Measurements from ENCODE around the gene ACACB. TPM values are rescaled to one million over a fixed set of nuclear protein-coding genes. Genes with fewer than 3 reads are reported as not detected.

ACACB gene
- total and polyA plus RNA-seq, 8 donors: 23.4 to 58.9 (median 31.6) TPM

DNA sequence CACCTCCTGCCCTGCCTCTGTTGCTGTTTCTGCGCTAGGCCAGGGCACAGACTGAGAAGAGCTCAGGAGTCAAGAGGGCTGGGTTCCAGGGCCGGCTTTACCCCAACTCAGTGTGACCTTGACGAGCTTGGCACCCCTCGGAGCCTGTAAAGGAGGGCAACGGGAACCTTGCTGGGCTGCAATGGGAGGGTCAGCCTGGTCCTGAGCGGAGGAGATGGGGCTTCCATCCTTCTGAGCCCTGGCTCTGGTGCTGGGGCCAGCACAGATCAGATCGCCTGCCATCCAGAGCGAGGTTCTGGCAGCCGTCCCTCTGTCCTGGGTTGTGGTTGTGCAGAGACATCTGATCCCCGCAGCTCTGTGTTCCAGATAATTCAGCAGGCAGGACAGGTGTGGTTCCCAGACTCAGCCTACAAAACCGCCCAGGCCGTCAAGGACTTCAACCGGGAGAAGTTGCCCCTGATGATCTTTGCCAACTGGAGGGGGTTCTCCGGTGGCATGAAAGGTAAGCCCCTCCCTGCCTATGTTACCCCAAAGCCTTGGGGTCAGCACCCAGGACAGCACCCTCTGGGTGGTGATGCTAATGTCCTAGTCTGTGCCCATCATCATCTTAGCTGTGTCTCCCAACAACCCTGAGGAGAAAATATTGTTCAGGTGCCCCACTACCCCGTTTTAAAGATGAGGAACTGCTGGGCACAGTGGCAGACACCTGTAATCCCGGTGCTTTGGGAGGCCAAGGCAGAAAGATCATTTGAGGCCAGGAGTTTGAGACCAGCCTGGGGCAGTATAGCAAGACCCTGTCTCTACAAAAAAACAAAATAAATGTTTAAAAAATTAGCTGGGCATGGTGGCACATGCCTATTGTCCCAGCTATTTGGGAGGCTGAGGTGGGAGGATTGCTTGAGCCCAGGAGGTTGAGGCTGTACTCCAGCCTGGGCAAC is 142.5 kb downstream of the ACACB start:
- intact Hi-C loops (cut with DNase I): no loop called here
- peak in 1 of 6 donors; percentile 50 for DNase-seq
- no peak overlapping the region for H3K27ac ChIP-seq
- FAIRE-seq: no peak
- no peaks in the 10 kb centered on the region for H3K4me1 ChIP-seq
- H3K36me3 ChIP-seq: peaks cover 0 to 82% (median 0%) of the 10 kb centered on the region in 3 donors
- 78 to 80% methylated on average over 16 of the region's 16 CpGs for WGBS, 2 donors
- TF ChIP-seq, protein P1, sequence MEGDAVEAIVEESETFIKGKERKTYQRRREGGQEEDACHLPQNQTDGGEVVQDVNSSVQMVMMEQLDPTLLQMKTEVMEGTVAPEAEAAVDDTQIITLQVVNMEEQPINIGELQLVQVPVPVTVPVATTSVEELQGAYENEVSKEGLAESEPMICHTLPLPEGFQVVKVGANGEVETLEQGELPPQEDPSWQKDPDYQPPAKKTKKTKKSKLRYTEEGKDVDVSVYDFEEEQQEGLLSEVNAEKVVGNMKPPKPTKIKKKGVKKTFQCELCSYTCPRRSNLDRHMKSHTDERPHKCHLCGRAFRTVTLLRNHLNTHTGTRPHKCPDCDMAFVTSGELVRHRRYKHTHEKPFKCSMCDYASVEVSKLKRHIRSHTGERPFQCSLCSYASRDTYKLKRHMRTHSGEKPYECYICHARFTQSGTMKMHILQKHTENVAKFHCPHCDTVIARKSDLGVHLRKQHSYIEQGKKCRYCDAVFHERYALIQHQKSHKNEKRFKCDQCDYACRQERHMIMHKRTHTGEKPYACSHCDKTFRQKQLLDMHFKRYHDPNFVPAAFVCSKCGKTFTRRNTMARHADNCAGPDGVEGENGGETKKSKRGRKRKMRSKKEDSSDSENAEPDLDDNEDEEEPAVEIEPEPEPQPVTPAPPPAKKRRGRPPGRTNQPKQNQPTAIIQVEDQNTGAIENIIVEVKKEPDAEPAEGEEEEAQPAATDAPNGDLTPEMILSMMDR (IDR thresholded peaks at IDR 0.05): no peak
- H3K27me3 ChIP-seq: no peaks in the 10 kb centered on the region
- no peak overlapping the region for H3K4me3 ChIP-seq
- H3K9me3 ChIP-seq: no peaks in the 10 kb centered on the region
- ATAC-seq: no peak

DNA sequence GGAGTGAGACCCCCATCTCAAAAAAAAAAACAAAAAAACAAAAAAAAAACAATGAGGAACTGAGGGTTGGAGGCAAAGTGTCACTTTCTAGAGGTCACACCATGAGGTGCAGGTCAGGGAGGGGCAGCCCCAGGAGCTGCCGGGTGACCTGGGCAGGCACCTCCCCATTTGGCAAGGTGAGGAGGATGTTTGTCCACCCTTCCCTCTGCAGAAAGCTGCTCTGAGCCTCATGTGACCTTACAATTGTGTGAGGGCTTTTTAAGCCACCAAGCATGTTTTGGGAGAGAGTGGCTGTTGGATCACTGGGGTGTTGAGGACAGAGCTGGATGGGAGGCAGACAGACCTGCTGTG is 143.1 kb downstream of the ACACB start:
- intact Hi-C loops (cut with DNase I): no loop called here
- no peaks in the 10 kb centered on the region for H3K9me3 ChIP-seq
- FAIRE-seq (no peak), DNase-seq (no peak), ATAC-seq (no peak)
- no peaks in the 10 kb centered on the region for H3K4me1 ChIP-seq
- H3K27ac ChIP-seq: no peak overlapping the region
- no peak overlapping the region for H3K4me3 ChIP-seq
- H3K36me3 ChIP-seq: peaks cover 0 to 85% (median 0%) of the 10 kb centered on the region in 3 donors
- no peaks in the 10 kb centered on the region for H3K27me3 ChIP-seq
- TF ChIP-seq, protein P1 (IDR thresholded peaks at IDR 0.05): no peak
- 55 to 67% methylated on average over 1 of the region's 1 CpG for WGBS, 2 donors

DNA sequence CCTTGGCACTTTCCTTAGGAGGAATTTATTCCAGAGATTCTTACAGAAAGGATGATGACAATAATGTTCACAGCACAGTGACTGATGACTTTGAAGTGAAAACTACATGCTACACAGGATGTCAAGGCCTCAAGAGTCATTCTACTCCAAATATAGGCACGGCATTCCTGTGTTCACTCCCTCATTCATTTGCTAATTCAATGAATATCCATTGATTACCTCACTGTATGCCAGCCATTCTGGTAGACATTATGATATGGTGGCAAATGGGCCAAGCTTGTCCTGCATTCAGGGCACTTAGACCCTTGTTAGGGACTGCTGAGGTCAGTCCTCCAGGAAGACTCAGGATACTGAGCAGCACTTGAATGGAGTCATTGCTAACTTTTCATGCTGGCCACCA is 144.7 kb downstream of the ACACB start:
- H3K4me3 ChIP-seq: no peak overlapping the region
- FAIRE-seq (no peak), DNase-seq (no peak), ATAC-seq (no peak)
- peaks cover 0 to 89% (median 10%) of the 10 kb centered on the region in 3 donors for H3K36me3 ChIP-seq
- H3K4me1 ChIP-seq: no peaks in the 10 kb centered on the region
- H3K9me3 ChIP-seq: no peaks in the 10 kb centered on the region
- 96 to 100% methylated on average over 1 of the region's 1 CpG for WGBS, 2 donors
- no peak overlapping the region for H3K27ac ChIP-seq
- H3K27me3 ChIP-seq: no peaks in the 10 kb centered on the region
- TF ChIP-seq, protein P1 (IDR thresholded peaks at IDR 0.05): no peak
- intact Hi-C loops (cut with DNase I): loop anchor here in 2 of 3 donors (5.0 to 10.0 kb wide), 2 partner anchors 124 to 126 kb away; no protein-coding TSS in a partner anchor

DNA sequence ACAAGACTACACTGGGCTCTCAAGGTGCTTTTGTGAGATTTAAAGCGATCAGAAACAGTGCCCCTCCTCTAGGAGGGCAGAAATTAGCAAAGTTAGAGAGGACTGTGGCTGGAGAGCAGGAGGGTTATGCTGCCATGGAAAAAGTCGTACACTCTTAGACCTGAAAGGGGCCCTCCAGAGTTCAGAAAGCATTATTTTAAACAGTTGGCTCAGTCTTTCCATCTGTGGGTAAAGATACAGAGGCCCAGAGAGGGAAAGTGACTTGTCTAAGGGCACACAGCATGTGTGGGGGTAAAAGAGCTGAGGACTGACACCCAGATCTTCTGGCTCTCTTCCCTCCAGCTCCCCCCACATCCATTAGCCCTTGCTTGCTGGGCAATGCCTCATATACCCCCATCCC is 145.6 kb downstream of the ACACB start:
- ATAC-seq (no peak), FAIRE-seq (no peak), DNase-seq (no peak)
- H3K27ac ChIP-seq: no peak overlapping the region
- TF ChIP-seq, protein P1 (IDR thresholded peaks at IDR 0.05): no peak
- peaks cover 0 to 88% (median 10%) of the 10 kb centered on the region in 3 donors for H3K36me3 ChIP-seq
- no peaks in the 10 kb centered on the region for H3K27me3 ChIP-seq
- H3K9me3 ChIP-seq: no peaks in the 10 kb centered on the region
- H3K4me3 ChIP-seq: no peak overlapping the region
- intact Hi-C loops (cut with DNase I): loop anchor here in 2 of 3 donors (5.0 to 10.0 kb wide), 2 partner anchors 123 to 125 kb away; no protein-coding TSS in a partner anchor
- WGBS, 2 donors: 93 to 100% methylated on average over 2 of the region's 2 CpGs
- no peaks in the 10 kb centered on the region for H3K4me1 ChIP-seq

DNA sequence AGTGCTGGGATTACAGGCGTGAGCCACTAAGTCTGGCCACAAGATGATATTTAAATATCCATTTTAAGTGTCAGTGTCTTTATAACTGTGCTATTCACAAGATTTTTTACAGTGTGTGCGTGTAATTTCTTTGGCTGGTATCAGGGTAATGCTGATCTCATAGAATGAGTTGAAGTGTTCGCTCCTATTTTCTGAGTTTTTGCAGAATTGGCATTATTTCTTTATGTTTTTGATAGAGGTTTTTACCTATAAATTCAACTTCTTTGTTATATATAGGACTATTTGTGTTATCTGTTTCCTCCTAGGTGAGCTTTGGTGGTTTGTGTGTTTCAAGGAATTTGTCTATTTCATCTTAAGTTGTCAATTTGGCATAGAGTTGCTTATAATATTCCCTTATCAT is 147.1 kb downstream of the ACACB start:
- no peak for FAIRE-seq
- no peak overlapping the region for H3K4me3 ChIP-seq
- peaks cover 0 to 83% (median 10%) of the 10 kb centered on the region in 3 donors for H3K36me3 ChIP-seq
- intact Hi-C loops (cut with DNase I): loop anchor here in 2 of 3 donors (5.0 to 10.0 kb wide), 2 partner anchors 121 to 124 kb away; no protein-coding TSS in a partner anchor
- no peak for ATAC-seq
- no peaks in the 10 kb centered on the region for H3K9me3 ChIP-seq
- TF ChIP-seq, protein P1 (IDR thresholded peaks at IDR 0.05): no peak
- no peak for DNase-seq
- H3K4me1 ChIP-seq: no peaks in the 10 kb centered on the region
- 96 to 99% methylated on average over 3 of the region's 3 CpGs for WGBS, 2 donors
- no peaks in the 10 kb centered on the region for H3K27me3 ChIP-seq
- no peak overlapping the region for H3K27ac ChIP-seq

All from pancreas (tissue), 10 donors.